Measurements from ENCODE around the gene FAF1. TPM values are rescaled to one million over a fixed set of nuclear protein-coding genes. Genes with fewer than 3 reads are reported as not detected.
"Not testable (repeated sequence)": the region's sequence is repeated elsewhere in the genome, so short reads cannot be mapped to it uniquely, and the experiment has no call there.

The FAF1 gene
- total RNA-seq, 2 donors from 2014 or later: 25.5 to 68.6 TPM

DNA sequence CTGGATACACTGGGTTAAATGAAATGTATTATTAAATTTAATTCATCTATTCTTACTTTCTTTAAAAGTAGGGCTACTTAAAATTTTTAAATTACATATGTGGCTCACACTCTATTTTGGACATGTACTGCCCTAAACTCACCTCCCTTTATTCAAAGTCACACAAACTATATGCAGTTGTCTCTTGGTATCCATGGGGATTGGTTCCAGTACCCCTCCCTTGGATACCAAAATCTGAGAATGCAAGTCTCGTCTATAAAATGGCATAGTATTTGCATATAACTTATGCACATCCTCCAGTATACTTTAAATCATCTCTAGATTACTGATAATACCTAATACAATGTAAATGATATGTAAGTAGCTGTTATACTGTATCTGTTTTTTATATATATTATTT is 57.6 kb downstream of the FAF1 start:
- H3K4me3 ChIP-seq: no peak overlapping the region
- TF ChIP-seq, protein P1, sequence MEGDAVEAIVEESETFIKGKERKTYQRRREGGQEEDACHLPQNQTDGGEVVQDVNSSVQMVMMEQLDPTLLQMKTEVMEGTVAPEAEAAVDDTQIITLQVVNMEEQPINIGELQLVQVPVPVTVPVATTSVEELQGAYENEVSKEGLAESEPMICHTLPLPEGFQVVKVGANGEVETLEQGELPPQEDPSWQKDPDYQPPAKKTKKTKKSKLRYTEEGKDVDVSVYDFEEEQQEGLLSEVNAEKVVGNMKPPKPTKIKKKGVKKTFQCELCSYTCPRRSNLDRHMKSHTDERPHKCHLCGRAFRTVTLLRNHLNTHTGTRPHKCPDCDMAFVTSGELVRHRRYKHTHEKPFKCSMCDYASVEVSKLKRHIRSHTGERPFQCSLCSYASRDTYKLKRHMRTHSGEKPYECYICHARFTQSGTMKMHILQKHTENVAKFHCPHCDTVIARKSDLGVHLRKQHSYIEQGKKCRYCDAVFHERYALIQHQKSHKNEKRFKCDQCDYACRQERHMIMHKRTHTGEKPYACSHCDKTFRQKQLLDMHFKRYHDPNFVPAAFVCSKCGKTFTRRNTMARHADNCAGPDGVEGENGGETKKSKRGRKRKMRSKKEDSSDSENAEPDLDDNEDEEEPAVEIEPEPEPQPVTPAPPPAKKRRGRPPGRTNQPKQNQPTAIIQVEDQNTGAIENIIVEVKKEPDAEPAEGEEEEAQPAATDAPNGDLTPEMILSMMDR (IDR thresholded peaks at IDR 0.05): no peak
- H3K9me3 ChIP-seq: no peaks in the 10 kb centered on the region
- DNase-seq (ENCODE audit: low spot score) (no peak), ATAC-seq (ENCODE audit: insufficient number of reproducible peaks, low FRiP score, low read depth) (no peak)
- H3K4me1 ChIP-seq (ENCODE audit: control insufficient read depth in 1 of 2, low read depth in 2 of 2): no peaks in the 10 kb centered on the region
- no peaks in the 10 kb centered on the region for H3K27me3 ChIP-seq (replicated peaks; ENCODE audit: insufficient read depth)
- H3K27ac ChIP-seq: no peak overlapping the region
- no peaks in the 10 kb centered on the region for H3K36me3 ChIP-seq

DNA sequence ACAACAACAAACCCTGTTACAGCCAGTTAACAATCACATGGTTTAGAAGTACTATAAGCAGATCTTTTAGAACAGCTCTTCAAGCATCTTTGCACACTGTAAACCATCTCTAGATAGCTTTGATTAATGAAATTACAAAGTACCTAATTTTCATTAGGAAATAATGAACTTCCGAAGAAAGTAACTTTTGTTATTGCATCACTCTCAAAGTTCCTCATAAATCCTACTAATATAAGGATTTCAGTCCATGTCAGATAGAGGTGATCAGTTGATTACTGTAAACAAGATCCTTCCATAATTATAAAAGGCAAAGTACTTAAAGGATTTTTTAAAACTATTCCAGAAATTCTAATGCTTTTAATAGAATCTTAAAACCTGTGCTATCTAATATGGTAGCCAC is 58.2 kb downstream of the FAF1 start:
- no peaks in the 10 kb centered on the region for H3K9me3 ChIP-seq
- H3K4me3 ChIP-seq: no peak overlapping the region
- no peaks in the 10 kb centered on the region for H3K36me3 ChIP-seq
- no peaks in the 10 kb centered on the region for H3K4me1 ChIP-seq (ENCODE audit: control insufficient read depth in 1 of 2, low read depth in 2 of 2)
- TF ChIP-seq, protein P1 (IDR thresholded peaks at IDR 0.05): no peak
- DNase-seq (ENCODE audit: low spot score) (no peak), ATAC-seq (ENCODE audit: insufficient number of reproducible peaks, low FRiP score, low read depth) (no peak)
- H3K27ac ChIP-seq: no peak overlapping the region
- no peaks in the 10 kb centered on the region for H3K27me3 ChIP-seq (replicated peaks; ENCODE audit: insufficient read depth)

DNA sequence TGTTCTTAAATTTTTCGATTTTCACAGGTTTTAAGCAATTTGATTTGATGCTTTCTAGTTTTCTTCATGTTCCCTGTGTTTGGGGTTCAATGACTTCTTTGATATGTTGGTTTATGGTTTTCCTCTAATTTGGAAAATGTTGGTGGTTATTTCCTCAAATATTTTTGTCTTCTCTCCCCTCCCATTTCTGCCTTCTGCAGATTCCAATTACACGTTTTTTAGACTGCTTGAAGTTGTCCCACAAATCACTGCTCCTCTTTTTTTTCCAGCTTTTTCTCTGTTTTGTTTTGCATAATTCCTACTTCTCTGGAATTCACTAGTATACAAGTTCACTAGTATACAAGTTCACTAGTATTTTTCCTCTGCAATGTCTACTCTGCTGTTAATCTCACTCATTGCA is 61.3 kb downstream of the FAF1 start:
- TF ChIP-seq, protein P1 (IDR thresholded peaks at IDR 0.05): no peak
- H3K4me1 ChIP-seq (ENCODE audit: control insufficient read depth in 1 of 2, low read depth in 2 of 2): no peaks in the 10 kb centered on the region
- H3K27ac ChIP-seq: no peak overlapping the region
- no peaks in the 10 kb centered on the region for H3K27me3 ChIP-seq (replicated peaks; ENCODE audit: insufficient read depth)
- no peaks in the 10 kb centered on the region for H3K9me3 ChIP-seq
- DNase-seq (ENCODE audit: low spot score) (no peak), ATAC-seq (ENCODE audit: insufficient number of reproducible peaks, low FRiP score, low read depth) (no peak)
- H3K4me3 ChIP-seq: no peak overlapping the region
- no peaks in the 10 kb centered on the region for H3K36me3 ChIP-seq

DNA sequence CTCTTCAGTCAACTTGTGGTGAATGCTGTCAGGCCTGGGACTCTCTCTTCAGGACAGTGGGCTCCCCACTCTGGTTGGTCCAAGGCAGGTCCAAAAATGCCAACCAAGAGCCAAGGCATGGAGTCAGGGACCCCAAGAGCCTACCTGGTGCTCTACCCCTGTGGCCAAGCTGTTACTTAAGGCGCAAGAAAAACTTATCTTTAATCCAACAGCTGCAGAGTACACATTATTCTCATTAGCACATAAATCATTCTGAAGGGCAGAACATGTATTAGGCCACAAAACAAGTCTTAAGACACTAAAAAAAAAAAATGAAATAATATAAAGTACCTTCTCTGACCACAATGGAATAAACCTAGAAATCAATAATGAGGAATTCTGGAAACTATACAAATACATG is 65.7 kb downstream of the FAF1 start:
- ATAC-seq (ENCODE audit: insufficient number of reproducible peaks, low FRiP score, low read depth) (no peak), DNase-seq (ENCODE audit: low spot score) (no peak)
- no peaks in the 10 kb centered on the region for H3K9me3 ChIP-seq
- H3K4me3 ChIP-seq: no peak overlapping the region
- no peak overlapping the region for H3K27ac ChIP-seq
- H3K27me3 ChIP-seq (replicated peaks; ENCODE audit: insufficient read depth): no peaks in the 10 kb centered on the region
- TF ChIP-seq, protein P1 (IDR thresholded peaks at IDR 0.05): no peak
- no peaks in the 10 kb centered on the region for H3K36me3 ChIP-seq
- no peaks in the 10 kb centered on the region for H3K4me1 ChIP-seq (ENCODE audit: control insufficient read depth in 1 of 2, low read depth in 2 of 2)

DNA sequence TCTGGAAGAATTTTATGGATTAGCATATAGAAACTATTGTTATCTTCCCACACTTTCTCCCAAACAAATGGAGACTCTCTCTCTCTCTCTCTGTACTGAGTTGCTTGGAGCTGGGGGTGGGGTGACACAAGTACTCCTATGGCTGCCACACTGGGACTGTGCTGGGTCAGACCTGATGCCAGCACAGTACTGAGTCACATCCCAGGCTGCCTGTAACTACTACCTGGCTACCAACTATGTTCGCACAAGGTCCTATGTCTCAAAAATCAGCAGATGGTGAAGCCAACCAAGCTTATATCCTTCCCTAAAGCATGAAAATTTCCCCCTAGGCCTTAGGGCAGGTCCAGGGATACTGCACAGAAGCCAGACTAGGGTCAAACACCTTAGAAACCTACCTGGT is 66.6 kb downstream of the FAF1 start:
- ATAC-seq (ENCODE audit: insufficient number of reproducible peaks, low FRiP score, low read depth): no peak
- Histone ChIP-seq H3K27me3 (replicated peaks; ENCODE audit: insufficient read depth) (no peaks in the 10 kb centered on the region), H3K36me3 (no peaks in the 10 kb centered on the region), H3K9me3 (no peaks in the 10 kb centered on the region), H3K4me3 (no peak overlapping the region), H3K4me1 (ENCODE audit: control insufficient read depth in 1 of 2, low read depth in 2 of 2) (no peaks in the 10 kb centered on the region), H3K27ac (no peak overlapping the region)
- TF ChIP-seq, protein P1 (IDR thresholded peaks at IDR 0.05): no peak
- DNase-seq (ENCODE audit: low spot score): no peak

DNA sequence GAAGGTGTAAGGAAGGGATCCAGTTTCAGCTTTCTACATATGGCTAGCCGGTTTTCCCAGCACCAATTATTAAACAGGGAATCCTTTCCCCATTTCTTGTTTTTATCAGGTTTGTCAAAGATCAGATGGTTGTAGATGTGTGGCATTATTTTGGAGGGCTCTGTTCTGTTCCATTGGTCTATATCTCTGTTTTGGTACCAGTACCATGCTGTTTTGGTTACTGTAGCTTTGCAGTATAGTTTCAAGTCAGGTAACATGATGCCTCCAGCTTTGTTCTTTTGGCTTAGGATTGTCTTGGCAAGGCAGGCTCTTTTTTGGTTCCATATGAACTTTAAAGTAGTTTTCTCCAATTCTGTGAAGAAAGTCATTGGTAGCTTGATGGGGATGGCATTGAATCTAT is 72.5 kb downstream of the FAF1 start:
- ATAC-seq (ENCODE audit: insufficient number of reproducible peaks, low FRiP score, low read depth); DNase-seq (ENCODE audit: low spot score); H3K4me3 ChIP-seq; H3K4me1 ChIP-seq (ENCODE audit: control insufficient read depth in 1 of 2, low read depth in 2 of 2); H3K9me3 ChIP-seq; H3K27me3 ChIP-seq (replicated peaks; ENCODE audit: insufficient read depth); H3K27ac ChIP-seq; H3K36me3 ChIP-seq: not testable (repeated sequence)

Data from thoracic aorta (tissue), 2 donors.